Retina (tissue), 1 donor: ENCODE measurements around the gene KLHL1.
"Not testable (repeated sequence)": the region's sequence is repeated elsewhere in the genome, so short reads cannot be mapped to it uniquely, and the experiment has no call there.

ENCODE experiments used
- DNase-seq: peaks from one replicate; pipeline ENCODE4 v3.0.0-alpha.2; 2016

Gene KLHL1, protein sequence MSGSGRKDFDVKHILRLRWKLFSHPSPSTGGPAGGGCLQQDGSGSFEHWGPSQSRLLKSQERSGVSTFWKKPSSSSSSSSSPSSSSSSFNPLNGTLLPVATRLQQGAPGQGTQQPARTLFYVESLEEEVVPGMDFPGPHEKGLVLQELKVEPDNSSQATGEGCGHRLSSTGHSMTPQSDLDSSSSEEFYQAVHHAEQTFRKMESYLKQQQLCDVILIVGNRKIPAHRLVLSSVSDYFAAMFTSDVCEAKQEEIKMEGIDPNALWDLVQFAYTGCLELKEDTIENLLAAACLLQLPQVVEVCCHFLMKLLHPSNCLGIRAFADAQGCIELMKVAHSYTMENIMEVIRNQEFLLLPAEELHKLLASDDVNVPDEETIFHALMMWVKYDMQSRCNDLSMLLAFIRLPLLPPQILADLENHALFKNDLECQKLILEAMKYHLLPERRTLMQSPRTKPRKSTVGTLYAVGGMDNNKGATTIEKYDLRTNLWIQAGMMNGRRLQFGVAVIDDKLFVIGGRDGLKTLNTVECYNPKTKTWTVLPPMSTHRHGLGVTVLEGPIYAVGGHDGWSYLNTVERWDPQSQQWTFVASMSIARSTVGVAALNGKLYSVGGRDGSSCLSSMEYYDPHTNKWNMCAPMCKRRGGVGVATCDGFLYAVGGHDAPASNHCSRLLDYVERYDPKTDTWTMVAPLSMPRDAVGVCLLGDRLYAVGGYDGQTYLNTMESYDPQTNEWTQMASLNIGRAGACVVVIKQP

GRCh38 chr13:70108356-70109105 lies at the start of gene KLHL1:
TSS of gene KLHL1 (minus strand) at chr13:70108452. CDS start at chr13:70107699, 753 bp downstream.
- peak; percentile 82 for DNase-seq

GRCh38 chr13:70142658-70143057 lies 34.4 kb upstream of the KLHL1 start:
- not testable (repeated sequence) for DNase-seq

- no peak for DNase-seq
Measured at GRCh38 chr13:70128098-70128497, 19.8 kb upstream of the KLHL1 start.

GRCh38 chr13:70125693-70126092 lies 17.4 kb upstream of the KLHL1 start:
- DNase-seq, result no peak

GRCh38 chr13:70117338-70117905 lies 9.2 kb upstream of the KLHL1 start:
- no peak for DNase-seq

DNA sequence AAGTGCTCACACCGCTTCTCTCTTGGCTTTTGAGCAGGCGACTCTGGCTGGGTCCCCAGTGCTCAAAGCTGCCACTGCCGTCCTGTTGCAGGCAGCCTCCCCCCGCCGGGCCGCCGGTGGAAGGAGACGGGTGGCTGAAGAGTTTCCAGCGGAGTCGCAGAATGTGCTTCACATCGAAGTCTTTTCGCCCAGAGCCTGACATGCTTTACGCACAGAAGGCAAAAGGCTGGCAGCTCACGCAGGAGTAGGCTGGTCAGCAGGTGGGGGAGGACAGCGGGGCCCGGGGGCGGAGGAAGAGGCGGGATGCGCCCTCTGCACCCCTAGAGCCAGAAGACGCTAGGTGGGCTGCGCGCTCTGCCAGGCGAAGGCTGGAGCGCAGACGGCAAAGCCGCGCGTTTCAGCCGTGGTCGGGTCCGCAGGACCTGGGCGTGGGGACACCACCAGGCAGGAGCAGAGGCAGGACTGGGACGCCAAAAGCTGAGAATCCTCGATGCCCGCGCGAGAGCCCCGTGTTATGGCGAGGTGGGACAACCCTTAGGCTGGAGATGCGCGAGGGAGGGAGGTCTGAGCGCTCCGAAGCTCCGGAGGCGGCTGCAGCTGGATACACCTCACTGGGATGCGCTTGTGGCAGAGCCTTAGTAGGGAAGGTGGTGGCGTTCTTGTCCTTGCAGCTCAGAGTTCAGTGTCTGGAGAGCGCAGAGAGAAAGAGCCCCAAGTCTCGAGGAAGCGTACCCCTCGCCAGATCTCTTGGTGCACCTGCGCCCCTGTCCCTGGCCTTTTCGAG lies 562 bp downstream of the KLHL1 start, which contains the start of gene ATXN8OS:
Gene ATXN8OS (plus strand): TSS at position 329 of the 784 bp plus-strand sequence.
- DNase-seq, result peak; percentile 85

GRCh38 chr13:70107125-70107497 lies 1.1 kb downstream of the KLHL1 start:
- no peak for DNase-seq

- no peak for DNase-seq
Measured at GRCh38 chr13:70104481-70104880, 3.8 kb downstream of the KLHL1 start.

GRCh38 chr13:70098669-70099068 lies 9.6 kb downstream of the KLHL1 start:
- DNase-seq, result no peak

DNA sequence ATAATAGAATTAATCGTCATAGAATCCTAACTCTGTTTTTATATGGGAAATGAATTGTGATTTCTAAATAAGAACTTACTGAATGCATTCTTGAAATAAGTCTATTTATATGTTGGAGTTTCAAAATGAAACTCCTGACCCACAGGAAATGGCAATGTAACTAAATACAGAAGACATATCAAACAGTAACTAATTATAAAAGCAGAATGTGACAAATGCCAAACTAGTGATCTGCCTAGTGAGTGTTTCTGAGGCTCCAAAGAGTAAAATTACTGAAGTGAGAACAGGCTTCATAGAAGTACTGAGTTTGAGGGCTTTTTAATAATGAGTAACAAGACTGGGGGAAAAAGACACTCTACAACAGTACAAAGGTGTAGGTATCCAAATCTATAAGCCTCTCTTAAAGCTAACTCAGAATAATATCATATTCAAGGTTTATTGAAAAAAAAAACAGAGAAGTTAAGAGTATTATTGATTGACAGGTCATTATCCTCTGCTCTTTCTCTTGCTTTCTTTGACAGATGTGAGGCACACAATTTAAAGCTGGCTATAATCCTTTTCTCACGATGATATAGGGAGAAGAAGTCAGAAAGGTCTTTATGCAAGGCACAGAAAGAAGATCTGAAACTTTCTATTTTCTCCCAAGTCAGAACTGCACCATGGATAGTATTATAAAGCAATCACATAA lies 18.1 kb downstream of the KLHL1 start:
- no peak for DNase-seq

DNA sequence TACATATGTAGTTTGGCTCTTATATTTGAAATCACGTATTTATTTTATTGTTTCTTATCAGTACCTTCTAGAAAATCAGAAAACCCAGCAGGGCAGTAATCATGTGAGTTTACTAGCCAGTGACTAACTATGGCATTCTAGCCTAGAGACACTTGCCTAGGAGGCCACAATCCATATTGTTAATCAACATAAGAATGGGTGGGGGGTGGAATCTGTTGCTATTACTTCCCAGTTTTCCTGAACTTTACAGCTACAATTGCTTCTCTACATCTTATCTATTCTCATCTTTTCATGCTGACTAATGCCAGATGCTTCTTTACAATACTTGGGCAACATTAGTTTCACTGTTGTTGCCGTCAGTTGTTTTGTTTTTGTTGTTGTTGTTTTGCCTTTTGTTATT lies 19.3 kb downstream of the KLHL1 start:
- DNase-seq, result no peak

GRCh38 chr13:70087247-70087646 lies 21.0 kb downstream of the KLHL1 start:
- no peak for DNase-seq

DNA sequence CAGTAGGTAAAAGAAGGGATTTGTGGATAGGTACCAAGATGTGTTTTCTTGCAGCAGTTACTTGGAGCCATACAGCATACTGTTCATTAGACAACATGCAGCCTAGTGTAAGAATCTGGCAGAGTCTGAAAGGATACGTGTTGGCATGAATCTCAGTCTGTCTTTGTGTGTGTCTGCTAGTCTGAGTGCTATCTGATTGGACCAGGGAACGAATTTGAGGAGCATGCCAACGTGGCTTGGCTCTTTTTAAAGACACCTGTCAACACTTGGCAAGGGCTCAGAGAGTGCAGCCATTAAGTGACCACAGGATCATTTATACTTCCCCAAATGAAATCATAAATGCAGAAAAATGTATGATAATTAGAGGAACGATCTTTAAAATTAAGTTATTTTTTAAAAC lies 28.2 kb downstream of the KLHL1 start:
- no peak for DNase-seq

DNA sequence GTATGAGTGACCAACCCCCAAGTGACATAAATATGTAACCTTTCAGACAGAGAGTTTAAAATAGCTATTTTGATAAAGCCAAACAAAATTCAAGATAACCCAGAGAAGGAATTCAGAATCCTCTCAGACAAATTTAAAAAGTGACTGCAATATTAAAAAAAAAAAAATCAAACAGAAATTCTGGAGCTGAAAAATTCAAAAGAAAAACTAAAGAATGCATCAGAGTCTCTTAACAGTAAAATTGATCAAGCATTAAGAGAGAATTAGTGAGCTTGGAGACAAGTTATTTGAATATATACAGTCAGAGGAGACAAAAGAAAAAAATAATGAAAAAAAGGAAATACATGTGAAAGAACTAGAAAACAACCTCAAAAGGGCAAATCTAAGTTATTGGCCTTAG lies 53.7 kb downstream of the KLHL1 start:
- DNase-seq, result no peak

DNA sequence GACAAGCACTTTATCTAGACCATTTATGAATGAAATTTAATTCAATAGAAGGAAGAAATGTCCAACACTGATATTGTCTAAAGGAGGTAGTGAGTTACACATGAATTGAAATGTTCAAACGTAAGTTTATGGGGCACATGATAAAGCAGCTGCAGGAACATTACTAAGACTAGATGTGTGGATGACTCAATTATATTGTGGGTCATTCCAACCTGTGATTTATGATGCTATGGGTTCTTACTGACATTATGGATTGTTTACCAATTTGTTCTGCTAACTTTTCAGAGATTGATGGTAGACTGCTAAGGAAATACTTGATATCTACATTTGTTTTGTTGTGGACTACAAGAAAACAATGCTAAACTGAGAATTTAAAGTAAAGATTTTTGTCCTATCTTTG lies 56.7 kb downstream of the KLHL1 start:
- DNase-seq, result no peak

DNA sequence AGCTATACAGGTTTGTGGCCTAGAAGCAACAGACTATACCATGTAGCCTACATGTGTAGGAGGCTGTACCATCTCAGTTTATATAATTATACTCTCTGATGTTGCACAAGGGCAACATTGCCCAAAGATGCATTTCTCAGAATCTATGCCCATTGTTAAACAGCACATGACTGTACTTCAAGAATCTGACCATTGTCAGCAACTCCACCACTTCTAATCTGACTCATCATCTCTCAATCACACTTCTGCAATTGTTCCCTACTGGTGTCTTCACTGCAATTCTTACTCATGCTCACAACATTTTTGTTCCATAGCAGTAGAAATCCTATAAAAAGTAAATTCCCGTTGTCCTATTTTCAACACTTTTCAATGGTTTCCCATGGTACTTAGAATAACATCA lies 64.6 kb downstream of the KLHL1 start:
- no peak for DNase-seq

DNA sequence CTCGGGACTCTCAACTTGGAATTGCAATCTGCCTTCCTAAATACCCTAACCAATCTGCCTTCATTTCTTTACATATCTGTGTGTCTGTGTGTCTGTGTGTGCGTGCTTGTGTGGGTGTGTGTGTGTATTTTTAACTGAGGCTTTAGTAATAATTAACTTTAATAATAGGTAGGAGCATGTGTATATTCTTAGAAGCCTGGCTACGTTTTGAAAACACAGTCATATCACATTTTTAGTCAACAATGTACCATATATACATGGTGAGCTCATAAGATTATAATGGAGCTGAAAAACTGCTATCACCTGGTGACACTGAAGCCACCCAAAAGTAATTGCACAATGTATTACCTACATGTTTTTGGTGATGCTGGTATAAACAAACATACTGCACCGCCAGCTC lies 66.1 kb downstream of the KLHL1 start:
- DNase-seq, result no peak

GRCh38 chr13:70034286-70034685 lies 74.0 kb downstream of the KLHL1 start:
- no peak for DNase-seq

DNA sequence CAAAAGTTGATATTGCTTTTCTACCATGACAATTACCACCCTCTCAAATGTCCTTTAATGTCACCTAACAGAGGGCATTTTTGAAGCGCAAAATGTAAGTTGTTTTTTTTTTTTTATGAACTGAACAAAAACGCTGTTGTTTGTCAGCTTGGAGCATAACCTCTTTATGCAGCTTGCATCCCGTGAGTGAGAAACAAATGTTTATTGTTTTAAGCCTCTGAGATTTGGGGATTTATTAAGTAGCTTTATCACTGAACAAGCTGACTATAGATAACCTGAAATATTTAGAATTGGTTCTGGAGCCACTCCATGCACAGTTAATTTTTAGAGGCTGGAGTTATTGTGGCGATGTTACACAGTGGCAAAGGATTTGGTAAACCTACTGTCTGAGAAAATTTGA lies 80.7 kb downstream of the KLHL1 start:
- DNase-seq, result no peak

DNA sequence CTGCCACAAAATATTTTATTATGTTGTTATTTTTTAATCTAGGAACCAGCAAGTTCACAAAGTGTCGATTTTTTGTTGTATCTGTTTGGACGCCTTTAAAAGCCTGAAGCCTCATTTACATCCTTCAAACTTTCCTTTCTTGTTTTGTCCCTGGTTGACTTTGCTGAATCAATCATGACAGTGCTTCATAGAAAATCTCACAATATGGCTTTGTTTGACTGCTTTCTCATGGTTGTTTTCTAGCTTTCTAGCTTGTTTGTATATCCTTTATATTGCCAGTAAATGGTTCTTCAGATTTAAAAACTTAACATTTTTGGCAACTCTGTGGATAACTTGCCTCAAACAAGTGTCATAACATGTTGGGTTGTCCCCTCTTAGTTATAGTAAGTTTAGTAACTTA lies 84.7 kb downstream of the KLHL1 start:
- DNase-seq, result no peak

GRCh38 chr13:70022646-70023045 lies 85.6 kb downstream of the KLHL1 start:
- DNase-seq, result no peak

- DNase-seq, result no peak
Measured at GRCh38 chr13:70016116-70016515, 92.1 kb downstream of the KLHL1 start.
